CD4-positive, alpha-beta memory T cell (primary cell): ENCODE data around the gene DLX3. TPM values are rescaled to one million over a fixed set of nuclear protein-coding genes. Genes with fewer than 3 reads are reported as not detected.
"Not testable (repeated sequence)": the region's sequence is repeated elsewhere in the genome, so short reads cannot be mapped to it uniquely, and the experiment has no call there.

ENCODE experiments used
- CTCF ChIA-PET: fragments of 350-600 bp; sonication (Branson Sonifier 250); formaldehyde crosslinking; loops from one replicate; lab custom pipeline; 2021; ENCODE audit warnings: inconsistent platforms; ENCODE audit not compliant: partially characterized antibody; lab: Charles Lee
- POLR2A ChIA-PET: fragments of 350-600 bp; sonication (Branson Sonifier 250); formaldehyde crosslinking; loops from one replicate; lab custom pipeline; 2021; ENCODE audit not compliant: partially characterized antibody; lab: Charles Lee
- DNase-seq, 5 donors: peaks; one replicate each; pipeline versions ENCODE4 v3.0.0 to v3.0.0-alpha.2; 2020 to 2022; ENCODE audit warnings: mixed read lengths in 1 of 5
- H3K27ac ChIP-seq: one replicate; pipeline ENCODE4 v1.7.0; 2013; ENCODE audit warnings: low read depth, low read length
- H3K27me3 ChIP-seq: 2 replicates; pipeline ENCODE4 v1.7.0; 2013; ENCODE audit warnings: mild to moderate bottlenecking, low read length, moderate library complexity; ENCODE audit not compliant: insufficient read depth
- H3K36me3 ChIP-seq: 2 replicates; pipeline ENCODE4 v1.7.0; 2013; ENCODE audit warnings: mild to moderate bottlenecking, low read length, moderate library complexity; ENCODE audit not compliant: insufficient read depth
- H3K4me1 ChIP-seq: 2 replicates; pipeline ENCODE4 v1.7.0; 2013; ENCODE audit warnings: mild to moderate bottlenecking, low read length, moderate library complexity; ENCODE audit not compliant: insufficient read depth
- H3K4me3 ChIP-seq, 2 donors: one replicate each; pipeline ENCODE4 v1.7.0; 2013; ENCODE audit warnings: low read length in 2 of 2, mild to moderate bottlenecking in 1 of 2
- H3K9me3 ChIP-seq, 2 donors: one replicate each; pipeline ENCODE4 v1.7.0; 2013; ENCODE audit warnings: low read length in 2 of 2, control low read depth in 1 of 2; ENCODE audit not compliant: control insufficient read depth in 1 of 2
- H3K27ac Mint-ChIP-seq, 7 donors: one replicate each; pipeline ENCODE4 v1.8.0; 2020 to 2021; ENCODE audit warnings: mixed read lengths in 7 of 7, mild to moderate bottlenecking in 6 of 7, inconsistent platforms in 3 of 7, moderate library complexity in 3 of 7
- H3K27me3 Mint-ChIP-seq, 2 donors: one replicate each; pipeline ENCODE4 v1.8.0; 2020 to 2021; ENCODE audit warnings: mixed read lengths in 2 of 2
- H3K36me3 Mint-ChIP-seq, 2 donors: one replicate each; pipeline ENCODE4 v1.8.0; 2020 to 2021; ENCODE audit warnings: mixed read lengths in 2 of 2, inconsistent platforms in 1 of 2, mild to moderate bottlenecking in 1 of 2
- H3K4me1 Mint-ChIP-seq, 4 donors: one replicate each; pipeline ENCODE4 v1.8.0; 2020 to 2021; ENCODE audit warnings: mixed read lengths in 4 of 4, mild to moderate bottlenecking in 1 of 4
- H3K4me3 Mint-ChIP-seq, 8 donors: one replicate each; pipeline ENCODE4 v1.8.0; 2020 to 2021; ENCODE audit warnings: mixed read lengths in 8 of 8, mild to moderate bottlenecking in 7 of 8, moderate library complexity in 6 of 8, inconsistent platforms in 3 of 8
- H3K9me3 Mint-ChIP-seq, 8 donors: one replicate each; pipeline ENCODE4 v1.8.0; 2020 to 2021; ENCODE audit warnings: mixed read lengths in 8 of 8, mild to moderate bottlenecking in 5 of 8, inconsistent platforms in 3 of 8, moderate library complexity in 1 of 8
- intact Hi-C: fragments of 100-400 bp; cut with micrococcal nuclease; formaldehyde crosslinking; loops from one replicate; pipeline ENCODE4 v1.15.1; 2023
- polyA plus RNA-seq, 2 donors: library from polyadenylated mRNA; unstranded; fragments of 300-500 nt; fragmentation: Illumina TruSeq; gene quantifications; one replicate each; pipeline ENCODE4 v1.2.3, GENCODE V29; 2021
- total RNA-seq, 2 experiments: library from RNA; stranded (reverse); gene quantifications; one replicate each; pipeline ENCODE4 v1.2.3, GENCODE V29; 2021

The DLX3 gene
- total RNA-seq (not detected), polyA plus RNA-seq (not detected)

- Histone ChIP-seq H3K4me3 (peak within 1 kb of the TSS in 1 of 2 donors; percentile 44), H3K9me3 (no peaks in the 10 kb centered on the region), H3K27ac (no peak within 1 kb of the TSS), H3K4me1 (peaks cover 37% of the 10 kb centered on the region), H3K27me3 (peaks cover 54% of the 10 kb centered on the region), H3K36me3 (no peaks in the 10 kb centered on the region)
- H3K9me3 Mint-ChIP-seq: peaks cover 0 to 9% (median 0%) of the 10 kb centered on the region in 8 donors
- H3K27ac Mint-ChIP-seq: peak within 1 kb of the TSS in 5 of 7 donors; percentile 5 to 61 (median 33)
- H3K4me1 Mint-ChIP-seq: peaks cover 22 to 48% (median 30%) of the 10 kb centered on the region in 4 donors
- DNase-seq: no peak
- intact Hi-C loops: loop anchor here (5.0 kb wide), 1 partner anchor 298 kb away; no protein-coding TSS in a partner anchor
- peak within 1 kb of the TSS; percentile 82 to 92 (median 88) for H3K4me3 Mint-ChIP-seq
- H3K36me3 Mint-ChIP-seq: no peaks in the 10 kb centered on the region
- ChIA-PET POLR2A (interaction anchor here (1.7 kb wide), 1 partner anchor 43 kb away, joined by 7 read pairs; no protein-coding TSS in a partner anchor), CTCF (interaction anchor here (1.1 to 8.3 kb wide), 8 partner anchors 18 to 133 kb away, joined by 3 to 212 read pairs (median 14); no protein-coding TSS in a partner anchor)
- peaks cover 59 to 62% of the 10 kb centered on the region in 2 donors for H3K27me3 Mint-ChIP-seq
Observed at GRCh38 chr17:49995055-49995738, at the start of gene DLX3. Gene DLX3, minus strand, starts transcription at chr17:49995224. Its CDS starts 226 bp downstream, at chr17:49994998.

- Mint-ChIP-seq H3K4me3 (no peak overlapping the region), H3K27me3 (peaks cover 10 to 11% of the 10 kb centered on the region in 2 donors), H3K36me3 (no peaks in the 10 kb centered on the region), H3K4me1 (no peaks in the 10 kb centered on the region), H3K27ac (no peak overlapping the region), H3K9me3 (peaks cover 0 to 3% (median 0%) of the 10 kb centered on the region in 8 donors)
- Histone ChIP-seq H3K9me3 (no peaks in the 10 kb centered on the region), H3K4me1 (no peaks in the 10 kb centered on the region), H3K36me3 (no peaks in the 10 kb centered on the region), H3K27ac (no peak overlapping the region), H3K4me3 (no peak overlapping the region), H3K27me3 (no peaks in the 10 kb centered on the region)
- POLR2A ChIA-PET: no interaction called here
- CTCF ChIA-PET: no interaction called here
- DNase-seq: no peak
- intact Hi-C loops: no loop called here
Observed at GRCh38 chr17:50044483-50044882, 49.5 kb upstream of the DLX3 start.

- Mint-ChIP-seq H3K36me3 (no peaks in the 10 kb centered on the region), H3K4me1 (no peaks in the 10 kb centered on the region), H3K27ac (no peak overlapping the region), H3K27me3 (peaks cover 10 to 11% of the 10 kb centered on the region in 2 donors), H3K9me3 (peaks cover 0 to 3% (median 0%) of the 10 kb centered on the region in 8 donors), H3K4me3 (no peak overlapping the region)
- Histone ChIP-seq H3K36me3 (no peaks in the 10 kb centered on the region), H3K4me3 (no peak overlapping the region), H3K27me3 (no peaks in the 10 kb centered on the region), H3K9me3 (no peaks in the 10 kb centered on the region), H3K27ac (no peak overlapping the region), H3K4me1 (no peaks in the 10 kb centered on the region)
- no peak for DNase-seq
- ChIA-PET POLR2A (no interaction called here), CTCF (no interaction called here)
- intact Hi-C loops: no loop called here
Observed at GRCh38 chr17:50043290-50044148, 48.5 kb upstream of the DLX3 start.

- no peaks in the 10 kb centered on the region for H3K4me1 ChIP-seq
- no peak overlapping the region for H3K27ac Mint-ChIP-seq
- CTCF ChIA-PET: no interaction called here
- peaks cover 10 to 11% of the 10 kb centered on the region in 2 donors for H3K27me3 Mint-ChIP-seq
- intact Hi-C loops: no loop called here
- H3K27ac ChIP-seq: no peak overlapping the region
- H3K4me3 ChIP-seq: no peak overlapping the region
- no peak overlapping the region for H3K4me3 Mint-ChIP-seq
- POLR2A ChIA-PET: no interaction called here
- no peaks in the 10 kb centered on the region for H3K4me1 Mint-ChIP-seq
- H3K36me3 ChIP-seq: no peaks in the 10 kb centered on the region
- no peaks in the 10 kb centered on the region for H3K27me3 ChIP-seq
- H3K9me3 ChIP-seq: no peaks in the 10 kb centered on the region
- H3K36me3 Mint-ChIP-seq: no peaks in the 10 kb centered on the region
- peaks cover 0 to 3% (median 0%) of the 10 kb centered on the region in 8 donors for H3K9me3 Mint-ChIP-seq
- DNase-seq: no peak
Observed at GRCh38 chr17:50042211-50042610, 47.2 kb upstream of the DLX3 start.

GRCh38 chr17:50040496-50040895, 45.5 kb upstream of the DLX3 start:
- H3K4me3 ChIP-seq, DNase-seq, H3K9me3 Mint-ChIP-seq, H3K36me3 ChIP-seq, H3K4me3 Mint-ChIP-seq, H3K36me3 Mint-ChIP-seq, POLR2A ChIA-PET, H3K4me1 ChIP-seq, H3K27ac ChIP-seq, H3K4me1 Mint-ChIP-seq, H3K9me3 ChIP-seq, H3K27ac Mint-ChIP-seq, H3K27me3 ChIP-seq, intact Hi-C loops: not testable (repeated sequence)
- CTCF ChIA-PET: interaction anchor here (1.5 kb wide), 2 partner anchors 10 to 47 kb away, joined by 3 to 9 read pairs; no protein-coding TSS in a partner anchor
- H3K27me3 Mint-ChIP-seq: peaks cover 6 to 11% of the 10 kb centered on the region in 2 donors

- no peak overlapping the region for H3K4me3 Mint-ChIP-seq
- H3K4me1 Mint-ChIP-seq: no peaks in the 10 kb centered on the region
- H3K27me3 Mint-ChIP-seq: peaks cover 2 to 9% of the 10 kb centered on the region in 2 donors
- intact Hi-C loops: no loop called here
- no peaks in the 10 kb centered on the region for H3K9me3 Mint-ChIP-seq
- Histone ChIP-seq H3K27me3 (no peaks in the 10 kb centered on the region), H3K4me3 (no peak overlapping the region), H3K4me1 (no peaks in the 10 kb centered on the region), H3K9me3 (no peaks in the 10 kb centered on the region), H3K36me3 (no peaks in the 10 kb centered on the region), H3K27ac (no peak overlapping the region)
- H3K36me3 Mint-ChIP-seq: no peaks in the 10 kb centered on the region
- no peak for DNase-seq
- CTCF ChIA-PET: interaction anchor here (1.5 kb wide), 2 partner anchors 12 to 48 kb away, joined by 4 to 9 read pairs; no protein-coding TSS in a partner anchor
- POLR2A ChIA-PET: no interaction called here
- no peak overlapping the region for H3K27ac Mint-ChIP-seq
Observed at GRCh38 chr17:50039058-50039457, 44.0 kb upstream of the DLX3 start.
